Measurements from ENCODE around the gene SRCAP.

Gene SRCAP

GRCh38 chr16:30756781-30757100 lies 57.8 kb downstream of the SRCAP start:
- no peak for DNase-seq (ENCODE audit: low read depth in 2 of 2)

DNA sequence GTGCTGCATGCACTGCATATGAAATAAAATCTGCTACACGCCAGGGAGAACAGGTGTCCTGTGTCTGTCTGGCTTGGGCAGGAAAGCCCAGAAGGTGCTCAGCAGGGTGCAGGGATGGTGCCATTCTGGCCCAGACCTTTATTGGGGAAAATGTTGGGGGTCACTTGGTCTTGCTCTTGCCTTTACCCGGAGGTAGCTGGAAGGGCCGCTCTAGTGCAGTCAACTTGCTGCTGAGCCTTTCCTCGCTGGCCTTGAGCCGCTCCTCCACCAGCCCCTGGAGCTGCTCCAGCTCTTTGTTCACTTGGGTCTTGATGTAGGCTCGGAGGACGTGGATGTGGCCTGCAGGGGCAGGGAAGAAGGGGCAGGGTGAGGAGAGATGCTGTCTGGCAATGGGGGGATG lies 58.3 kb downstream of the SRCAP start:
- no peak for DNase-seq (ENCODE audit: low read depth in 2 of 2)

DNA sequence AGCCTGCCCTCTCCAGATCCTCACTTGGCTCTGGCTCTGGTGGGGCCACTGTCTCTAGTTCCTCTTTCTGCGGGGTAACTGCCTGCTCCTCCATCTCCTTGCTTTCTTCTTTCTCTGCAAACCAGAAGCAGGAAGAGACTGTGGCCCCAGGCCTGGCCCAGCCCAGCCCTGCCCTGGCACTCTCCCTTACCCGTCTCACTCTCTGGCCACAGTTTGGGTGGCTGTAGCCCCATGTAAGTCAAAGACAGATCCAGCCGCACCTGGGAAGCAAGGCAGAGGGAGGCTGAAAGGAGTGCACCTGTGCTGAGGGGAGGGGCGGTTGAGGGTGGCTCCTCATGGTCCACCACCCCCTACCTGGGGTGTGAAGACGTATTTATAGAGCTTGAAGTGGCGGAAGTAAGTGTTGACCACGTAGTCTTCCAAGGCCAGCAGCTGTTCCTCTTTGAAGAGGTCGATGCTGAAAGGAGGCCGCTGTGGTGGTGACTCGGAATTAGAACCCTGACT lies 60.1 kb downstream of the SRCAP start:
- no peak for DNase-seq (ENCODE audit: low read depth in 2 of 2)

DNA sequence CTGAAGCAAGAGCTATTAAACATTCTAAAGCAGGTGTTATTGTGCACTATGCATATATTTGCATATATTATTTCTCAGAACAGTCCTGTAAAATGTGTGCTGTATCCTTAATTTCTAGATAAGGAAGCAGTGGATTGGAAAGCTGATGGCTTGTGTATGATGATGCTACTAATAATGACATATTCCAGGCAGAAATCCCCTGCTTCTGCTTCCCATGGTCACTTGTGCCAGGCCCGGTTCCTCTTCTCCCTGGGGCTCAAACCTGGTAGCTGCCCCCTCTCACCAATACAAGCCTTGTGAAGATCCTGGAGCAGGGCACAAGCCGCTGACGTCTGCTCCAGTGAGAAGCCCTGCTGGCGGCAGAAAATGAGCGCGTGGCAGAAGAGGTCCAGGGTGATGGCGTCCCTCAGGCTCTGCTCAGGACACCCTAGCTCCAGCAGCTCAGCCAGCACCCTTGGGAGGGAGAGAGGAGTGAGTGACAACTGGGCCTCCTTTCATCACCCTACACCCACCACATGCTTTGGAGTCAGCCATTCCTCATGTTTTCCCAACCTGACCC lies 61.1 kb downstream of the SRCAP start:
- no peak for DNase-seq (ENCODE audit: low read depth in 2 of 2)

DNA sequence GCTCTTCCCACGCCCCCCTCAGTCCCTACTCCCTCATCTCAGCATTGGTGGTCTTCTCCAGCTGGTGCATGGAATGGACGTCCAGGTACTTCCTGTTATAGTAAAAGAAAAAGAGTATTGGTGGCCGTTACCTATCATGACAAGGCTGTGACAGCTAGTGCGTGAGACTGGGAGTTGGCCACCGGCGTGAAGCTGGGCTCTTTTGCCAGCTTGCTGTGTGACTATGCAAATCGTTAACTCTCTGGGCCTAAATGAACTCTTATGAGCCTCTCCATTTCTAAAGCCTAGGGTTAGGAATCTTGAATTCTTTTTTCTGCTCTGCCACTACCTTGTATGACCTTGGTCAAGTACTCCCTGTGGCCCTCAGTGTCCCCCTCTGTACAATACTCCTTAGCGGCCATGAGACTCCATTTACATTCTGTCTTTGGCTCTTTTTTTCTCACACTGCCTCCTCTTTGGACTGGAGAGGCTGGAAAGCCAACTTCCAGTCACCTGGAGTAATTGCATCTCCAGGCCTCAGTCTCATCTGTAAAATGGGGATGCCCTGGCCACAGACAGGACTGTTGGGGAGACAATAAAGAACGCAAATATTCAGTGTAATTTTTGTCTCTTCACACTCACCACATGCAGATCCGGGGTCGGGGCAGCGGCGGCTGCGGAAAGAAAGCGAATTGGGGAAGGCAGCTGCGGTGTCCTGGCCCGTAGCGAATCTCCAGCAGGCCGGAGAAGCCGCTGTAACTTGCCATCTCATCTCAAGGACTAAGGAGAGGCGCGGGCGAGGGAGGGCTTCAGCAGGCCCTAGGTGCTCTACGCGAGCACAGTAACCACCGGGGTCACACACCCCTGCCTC lies 61.8 kb downstream of the SRCAP start:
- no peak for DNase-seq (ENCODE audit: low read depth in 2 of 2)

DNA sequence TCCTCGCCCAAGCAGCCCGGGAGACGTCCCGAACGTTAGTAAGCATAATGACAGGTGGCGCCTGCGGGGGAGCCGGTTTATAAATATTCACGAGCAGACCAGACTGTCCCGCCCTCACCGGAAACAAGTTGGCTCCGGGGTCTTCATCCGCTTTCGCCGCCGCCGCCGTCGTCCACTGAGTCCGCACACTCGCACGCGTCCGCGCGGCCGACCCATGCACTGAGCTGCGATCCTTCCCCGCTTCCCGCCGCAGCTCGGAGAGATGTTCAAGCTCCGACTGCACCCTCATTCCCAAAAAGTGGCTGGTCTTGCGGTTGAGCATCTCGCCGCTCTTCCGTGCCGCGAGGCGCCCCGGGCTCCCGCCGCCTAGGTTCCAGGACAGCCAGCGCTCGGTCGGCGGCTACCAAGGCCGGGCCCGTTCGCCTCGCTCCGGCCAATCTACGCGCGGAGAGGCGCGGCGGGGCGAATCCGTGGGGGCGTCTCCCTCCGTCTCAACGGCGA lies 62.5 kb downstream of the SRCAP start:
- peak in 1 of 2 donors; percentile 44 for DNase-seq (ENCODE audit: low read depth in 2 of 2)

DNA sequence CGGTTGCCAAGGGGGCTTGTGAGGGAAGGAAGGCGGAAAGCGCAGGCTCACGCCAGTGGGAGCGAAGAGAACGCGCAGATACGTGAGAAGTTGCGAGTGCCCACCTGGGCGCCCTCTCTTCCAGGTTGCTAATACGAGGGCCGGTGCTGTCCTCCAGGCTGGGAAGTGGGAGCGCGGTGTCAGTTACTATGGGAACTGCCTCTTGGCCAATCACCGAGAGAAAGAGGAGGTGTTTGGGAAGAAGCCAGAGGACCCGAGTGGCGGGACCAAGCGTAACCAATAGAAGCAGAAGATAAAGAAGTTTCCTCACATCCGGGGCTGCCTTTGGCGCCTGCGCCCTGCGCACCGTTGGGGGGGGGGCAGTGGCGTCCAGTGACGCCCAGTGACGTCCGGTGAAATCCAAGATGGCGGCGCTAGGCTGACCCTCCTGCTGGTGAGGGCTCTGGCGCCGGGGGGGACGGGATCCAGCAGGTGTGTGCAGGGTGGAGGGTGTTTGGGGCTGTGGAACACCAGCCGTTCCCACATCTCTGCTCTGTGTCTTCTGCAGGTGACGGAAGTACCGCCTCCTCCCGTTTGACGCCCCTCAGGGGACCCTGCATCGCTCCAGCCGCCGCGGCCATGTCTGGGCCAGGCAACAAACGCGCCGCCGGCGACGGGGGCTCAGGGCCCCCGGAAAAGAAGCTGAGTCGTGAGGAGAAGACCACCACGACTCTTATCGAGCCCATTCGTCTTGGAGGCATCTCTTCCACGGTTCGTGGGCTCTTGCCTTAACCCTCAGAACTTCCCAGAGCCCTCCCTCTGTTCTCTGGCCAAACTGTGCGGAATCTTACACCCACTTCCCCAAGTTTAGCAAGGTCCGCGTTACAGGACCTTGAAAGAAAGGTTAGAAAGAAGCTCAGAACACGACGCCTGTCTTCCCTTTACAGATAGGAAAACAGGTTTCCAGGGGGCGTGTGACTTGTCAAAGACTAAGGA lies 63.2 kb downstream of the SRCAP start, which contains the start of the genes CFAP119 and RNF40:
Gene CFAP119, minus strand, starts transcription at position 135 of the 975 bp plus-strand sequence. CDS start 314 bp downstream, outside the sequence.
Gene RNF40, plus strand, starts transcription at position 395 of the 975 bp plus-strand sequence. Its CDS starts 224 bp downstream, at position 619.
- peak; percentile 89 for DNase-seq (ENCODE audit: low read depth in 2 of 2)

- no peak for DNase-seq (ENCODE audit: low read depth in 2 of 2)
Observed at GRCh38 chr16:30762991-30763725, 64.2 kb downstream of the SRCAP start.

- no peak for DNase-seq (ENCODE audit: low read depth in 2 of 2)
Observed at GRCh38 chr16:30764086-30764485, 65.1 kb downstream of the SRCAP start.

GRCh38 chr16:30764816-30765465 lies 66.0 kb downstream of the SRCAP start:
- no peak for DNase-seq (ENCODE audit: low read depth in 2 of 2)

DNA sequence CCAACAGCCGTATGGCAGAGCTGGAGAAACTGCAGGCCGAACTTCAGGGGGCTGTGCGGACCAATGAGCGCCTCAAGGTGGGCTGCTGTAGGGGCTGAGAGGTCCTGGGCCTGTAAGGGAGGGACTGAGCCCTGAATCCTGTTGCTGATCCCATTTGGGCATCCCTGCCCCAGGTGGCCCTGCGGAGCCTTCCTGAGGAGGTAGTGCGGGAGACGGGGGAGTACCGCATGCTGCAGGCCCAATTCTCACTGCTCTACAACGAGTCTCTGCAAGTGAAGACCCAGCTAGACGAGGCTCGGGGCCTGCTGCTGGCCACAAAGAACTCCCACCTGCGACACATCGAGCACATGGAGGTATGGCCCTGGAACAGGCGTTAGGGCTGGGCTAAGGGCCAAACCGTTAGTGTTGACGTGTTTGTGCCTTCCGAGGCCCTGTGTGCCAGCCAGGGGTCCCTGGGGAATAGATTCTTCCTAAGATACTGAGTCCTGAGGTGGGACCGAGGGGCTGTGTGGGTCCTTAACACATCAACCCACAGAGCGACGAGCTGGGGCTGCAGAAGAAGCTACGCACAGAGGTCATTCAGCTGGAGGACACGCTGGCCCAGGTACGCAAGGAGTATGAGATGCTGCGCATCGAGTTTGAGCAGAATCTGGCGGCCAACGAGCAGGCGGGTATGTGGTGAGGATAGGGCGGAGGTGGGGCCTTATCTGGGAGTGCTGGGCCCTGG lies 67.4 kb downstream of the SRCAP start:
- no peak for DNase-seq (ENCODE audit: low read depth in 2 of 2)

GRCh38 chr16:30766933-30767284 lies 67.9 kb downstream of the SRCAP start:
- no peak for DNase-seq (ENCODE audit: low read depth in 2 of 2)

GRCh38 chr16:30767767-30768465 lies 68.9 kb downstream of the SRCAP start:
- DNase-seq (ENCODE audit: low read depth in 2 of 2): no peak

- no peak for DNase-seq (ENCODE audit: low read depth in 2 of 2)
Observed at GRCh38 chr16:30768583-30769181, 69.7 kb downstream of the SRCAP start.

DNA sequence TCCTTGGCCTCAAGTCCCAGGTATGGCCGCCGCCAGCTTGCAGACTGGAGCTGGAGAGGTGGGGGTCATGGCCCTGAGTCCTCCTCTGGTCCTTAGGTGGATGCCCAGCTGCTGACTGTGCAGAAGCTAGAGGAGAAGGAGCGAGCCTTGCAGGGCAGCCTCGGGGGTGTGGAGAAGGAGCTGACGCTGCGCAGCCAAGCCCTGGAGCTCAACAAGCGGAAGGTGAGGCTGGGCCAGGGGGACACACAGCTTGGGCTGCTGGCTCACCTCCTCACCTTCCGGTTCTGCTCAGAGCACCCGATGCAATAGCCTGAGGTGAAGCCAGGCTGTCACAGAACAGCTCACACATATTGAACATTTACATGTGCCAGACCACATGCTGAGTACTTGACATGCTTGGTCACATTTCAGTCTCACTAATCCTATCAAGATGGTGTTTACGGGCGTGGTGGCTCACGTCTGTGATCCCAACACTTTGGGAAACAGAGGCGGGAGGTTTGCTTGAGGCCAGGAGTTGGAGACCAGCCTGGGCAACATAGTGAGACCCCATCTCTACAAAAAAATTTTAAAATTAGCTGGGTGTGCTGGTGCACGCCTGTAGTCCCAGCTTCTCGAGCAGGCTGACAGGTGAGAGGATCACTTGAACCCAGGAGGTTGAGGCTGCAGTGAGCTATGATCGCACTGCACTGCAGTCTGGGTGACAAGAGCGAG lies 70.6 kb downstream of the SRCAP start:
- no peak for DNase-seq (ENCODE audit: low read depth in 2 of 2)

- no peak for DNase-seq (ENCODE audit: low read depth in 2 of 2)
Observed at GRCh38 chr16:30771726-30772125, 72.8 kb downstream of the SRCAP start.

DNA sequence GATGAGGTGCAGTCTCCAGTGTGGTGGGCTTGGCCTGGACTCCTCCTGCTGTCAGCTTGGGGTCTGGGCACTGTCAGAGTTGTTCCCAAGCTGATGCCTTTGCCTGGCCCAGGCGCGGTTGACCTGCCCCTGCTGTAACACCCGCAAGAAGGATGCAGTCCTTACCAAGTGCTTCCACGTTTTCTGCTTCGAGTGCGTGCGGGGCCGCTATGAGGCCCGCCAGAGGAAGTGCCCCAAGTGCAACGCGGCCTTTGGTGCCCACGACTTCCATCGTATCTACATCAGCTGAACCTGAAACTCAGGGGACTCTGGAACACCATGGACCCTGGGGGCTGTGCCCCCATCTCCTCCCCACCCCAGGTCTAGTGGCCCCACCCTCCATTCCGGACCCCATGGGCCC lies 74.9 kb downstream of the SRCAP start:
- no peak for DNase-seq (ENCODE audit: low read depth in 2 of 2)
